Epithelial cell of proximal tubule (primary cell): ENCODE data around the gene GID8. TPM values are rescaled to one million over a fixed set of nuclear protein-coding genes. Genes with fewer than 3 reads are reported as not detected.

Source experiments
- DNase-seq: peaks from one replicate; pipeline ENCODE4 v3.0.0-alpha.2; 2011; ENCODE audit warnings: low read depth
- H3K4me3 ChIP-seq: 2 replicates; pipeline ENCODE4 v1.5.1; 2011; ENCODE audit warnings: low read depth, mild to moderate bottlenecking, low read length
- CTCF ChIP-seq: conservative IDR thresholded peaks from 2 replicates; pipeline ENCODE4 v1.5.1; 2012; ENCODE audit warnings: low read depth, mild to moderate bottlenecking, low read length
- total RNA-seq: library from RNA; depleted of rRNA; stranded (reverse); fragments of >200 nt; gene quantifications from 2 replicates; pipeline ENCODE4 v1.2.3, GENCODE V29; 2015

GID8 gene
- total RNA-seq, 1 donor from 2014 or later: 23.6 TPM

DNA sequence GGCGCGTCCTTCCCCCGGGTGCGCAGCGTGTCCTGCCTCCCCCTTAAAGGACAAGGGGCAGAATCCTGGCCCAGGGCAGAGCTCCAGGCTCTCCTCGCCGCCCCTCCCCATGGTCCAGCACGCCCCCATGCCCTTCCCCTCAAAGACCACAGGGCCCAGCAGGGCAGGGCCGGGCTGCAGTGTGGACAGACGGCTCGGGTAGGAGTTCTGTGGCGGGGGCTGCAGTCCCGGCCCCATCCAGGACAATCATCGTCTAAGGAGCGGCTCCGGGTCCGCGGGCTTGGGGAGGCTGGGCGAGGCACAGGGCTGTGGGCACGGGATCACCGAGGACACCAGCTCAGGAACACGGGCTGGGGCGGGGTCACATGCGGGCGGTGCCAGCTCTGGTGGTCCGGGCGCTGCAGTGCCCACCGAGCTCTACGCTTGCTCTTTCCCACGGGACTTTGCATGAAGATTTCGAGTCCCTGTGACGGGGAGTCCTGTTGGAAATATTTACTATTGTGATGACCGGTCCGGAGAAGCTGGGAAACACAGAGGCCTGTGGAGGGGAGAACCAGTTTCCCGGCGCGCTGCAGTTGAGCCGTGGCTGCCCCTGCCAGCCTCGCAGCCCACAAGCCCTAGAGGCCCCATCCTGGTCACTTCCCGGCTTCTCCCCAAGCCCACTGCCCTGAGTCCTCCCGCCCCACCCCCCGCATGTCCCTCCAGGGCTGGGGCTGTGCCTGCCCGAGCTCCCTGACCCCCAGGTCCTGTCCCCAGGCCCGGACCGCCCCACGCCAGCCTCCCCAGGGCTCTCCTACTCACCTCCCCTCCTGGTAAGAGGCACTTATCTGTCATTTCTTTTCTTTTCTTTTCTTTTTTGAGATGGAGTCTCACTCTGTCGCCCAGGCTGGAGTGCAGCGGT, 35.1 kb downstream of the GID8 start:
- TF ChIP-seq CTCF: no peak
- no peak for DNase-seq
- H3K4me3 ChIP-seq: no peak overlapping the region

DNA sequence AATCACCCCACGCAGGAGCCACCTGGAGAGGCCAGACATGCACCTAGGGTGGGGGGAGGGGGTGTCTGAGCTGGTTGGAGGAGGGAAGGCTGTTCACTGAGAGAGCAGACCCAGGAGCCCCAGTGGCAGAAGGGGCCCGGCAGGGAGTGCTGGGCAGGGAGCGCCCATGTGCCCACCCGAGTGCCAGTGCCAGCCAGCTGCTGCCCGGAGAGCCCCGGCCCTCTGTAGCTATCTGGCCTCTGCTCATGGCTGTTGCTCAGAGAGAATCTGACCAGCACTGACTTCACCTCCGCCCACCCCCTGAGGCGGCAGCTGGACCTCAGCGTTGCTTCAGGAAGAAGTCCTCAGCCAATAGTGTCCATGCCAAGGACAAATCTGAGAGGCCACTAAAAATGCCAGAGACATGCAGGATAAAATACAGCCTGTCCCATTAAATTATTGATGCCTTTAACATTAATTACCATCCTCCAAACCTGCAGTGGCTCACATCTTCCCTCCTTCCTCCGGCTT, 37.4 kb downstream of the GID8 start:
- H3K4me3 ChIP-seq: no peak overlapping the region
- no peak for DNase-seq
- TF ChIP-seq CTCF: no peak

DNA sequence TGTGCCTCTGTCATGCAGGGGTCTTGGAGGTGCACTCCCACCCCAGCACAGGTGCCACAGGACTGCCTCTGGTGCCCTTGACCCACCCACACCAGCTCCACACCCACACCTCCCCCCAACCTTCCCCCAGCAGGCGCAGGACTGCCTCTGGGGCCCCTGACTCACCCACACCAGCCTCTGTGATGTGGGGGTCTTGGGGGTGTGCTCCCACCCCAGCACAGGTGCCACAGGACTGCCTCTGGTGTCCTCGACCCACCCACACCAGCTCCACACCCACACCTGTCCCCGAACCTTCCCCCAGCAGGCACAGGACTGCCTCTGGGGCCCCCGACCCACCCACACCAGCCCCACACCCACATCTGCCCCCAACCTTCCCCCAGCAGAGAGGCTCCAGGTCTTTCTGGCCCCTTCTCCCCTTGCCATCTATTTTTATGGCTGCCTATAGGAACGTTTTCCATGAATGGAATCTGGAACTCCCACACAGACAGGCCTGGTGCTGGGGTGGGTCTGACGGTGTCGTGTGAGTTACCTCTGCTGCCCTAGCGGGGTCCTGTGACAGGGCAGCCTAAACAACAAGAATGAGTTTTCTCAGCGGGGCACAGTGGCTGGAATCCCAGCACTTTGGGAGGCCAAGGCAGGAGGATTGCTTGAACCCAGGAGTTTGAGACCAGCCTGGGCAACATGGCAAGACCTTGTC, 38.0 kb downstream of the GID8 start:
- no peak overlapping the region for H3K4me3 ChIP-seq
- no peak for DNase-seq
- no peak for TF ChIP-seq CTCF

DNA sequence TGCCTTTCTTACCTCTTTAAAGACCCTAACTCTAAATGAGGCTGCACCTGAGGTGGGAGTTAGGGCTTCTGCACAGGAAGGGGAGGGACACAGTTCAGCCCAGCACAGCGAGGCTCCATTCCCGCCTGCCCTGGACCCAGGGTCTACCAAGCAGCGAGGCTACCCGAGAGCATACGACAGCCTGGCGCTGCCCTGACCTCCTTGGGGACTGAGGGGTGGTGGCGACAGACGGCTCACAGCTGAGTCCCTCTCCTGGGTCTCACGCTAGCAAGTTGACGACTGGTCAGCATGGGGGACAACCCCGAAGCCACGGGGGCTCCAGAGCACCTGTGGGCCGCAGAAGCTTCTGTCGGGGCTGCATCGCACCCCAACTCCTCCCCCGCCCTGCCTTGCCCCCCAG, 38.9 kb downstream of the GID8 start:
- no peak for TF ChIP-seq CTCF
- no peak for DNase-seq
- no peak overlapping the region for H3K4me3 ChIP-seq

DNA sequence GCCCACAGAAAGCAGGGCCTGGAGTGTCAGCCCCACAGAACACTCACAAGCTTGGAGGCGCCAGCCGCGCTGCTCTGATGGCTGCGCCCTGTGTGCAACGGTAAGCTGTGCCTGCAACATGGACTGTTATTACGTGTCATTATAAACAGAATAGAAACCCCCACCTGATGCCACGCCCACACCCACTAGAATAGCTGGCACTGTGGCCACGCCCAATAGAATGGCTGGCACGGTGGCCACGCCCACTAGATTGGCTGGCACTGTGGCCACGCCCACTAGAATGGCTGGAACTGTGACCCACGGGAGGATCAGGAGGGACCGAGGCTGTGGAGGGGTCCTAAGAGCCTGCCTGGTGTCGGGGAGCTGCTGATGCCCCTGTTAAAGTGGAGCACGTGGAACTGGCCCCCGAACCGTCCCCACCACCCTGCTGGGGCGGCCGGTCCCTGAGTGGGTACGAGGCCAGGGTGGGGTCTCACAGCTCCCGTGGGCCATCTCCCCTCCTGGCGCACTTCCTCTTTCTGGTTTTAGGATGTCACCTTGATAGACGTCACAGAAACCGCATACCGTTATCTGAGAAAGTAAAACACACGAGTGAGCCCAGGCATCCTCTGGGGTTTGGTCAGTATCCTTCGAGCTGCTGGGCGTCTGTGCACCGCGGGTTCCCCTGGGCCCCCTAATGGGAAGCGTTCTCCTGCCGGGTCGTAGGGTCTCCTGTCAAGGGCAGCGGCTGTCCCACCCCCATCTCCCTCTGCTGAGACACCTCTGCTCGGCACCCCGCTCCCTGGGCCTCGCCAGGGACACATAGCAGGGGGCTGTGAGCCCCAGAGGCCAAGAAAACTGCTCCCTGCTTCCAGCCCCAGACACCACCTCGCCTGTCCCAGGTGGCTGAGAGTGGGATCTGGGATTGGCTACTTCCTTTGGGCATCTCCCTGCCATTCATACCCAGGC, 39.9 kb downstream of the GID8 start:
- H3K4me3 ChIP-seq: no peak overlapping the region
- no peak for DNase-seq
- no peak for TF ChIP-seq CTCF

DNA sequence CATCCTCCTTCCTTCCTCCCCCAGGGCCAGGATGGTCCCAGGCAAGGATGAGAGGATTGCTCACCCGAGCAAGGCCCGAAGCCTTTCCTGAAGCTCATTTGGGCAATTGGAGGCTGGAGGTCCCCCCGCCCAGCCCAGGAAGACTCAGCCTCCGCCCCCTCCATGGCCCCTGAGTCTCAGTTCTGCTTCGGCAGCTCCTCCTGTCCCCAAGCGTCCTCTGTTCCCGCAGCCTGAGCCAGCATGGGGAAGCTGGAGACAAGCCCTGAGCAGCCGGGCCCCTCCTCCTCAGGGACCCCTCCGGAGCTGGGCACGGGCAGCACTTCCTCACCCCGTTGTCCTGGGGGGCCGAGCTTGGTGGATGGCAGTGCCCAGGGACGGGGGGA, 40.6 kb downstream of the GID8 start:
- no peak overlapping the region for H3K4me3 ChIP-seq
- TF ChIP-seq CTCF: no peak
- DNase-seq: no peak
